ENCODE data around the gene CSK.

Gene CSK

GRCh38 chr15:74788042-74788682, 6.3 kb downstream of the CSK start:
- TF ChIP-seq, protein P1, sequence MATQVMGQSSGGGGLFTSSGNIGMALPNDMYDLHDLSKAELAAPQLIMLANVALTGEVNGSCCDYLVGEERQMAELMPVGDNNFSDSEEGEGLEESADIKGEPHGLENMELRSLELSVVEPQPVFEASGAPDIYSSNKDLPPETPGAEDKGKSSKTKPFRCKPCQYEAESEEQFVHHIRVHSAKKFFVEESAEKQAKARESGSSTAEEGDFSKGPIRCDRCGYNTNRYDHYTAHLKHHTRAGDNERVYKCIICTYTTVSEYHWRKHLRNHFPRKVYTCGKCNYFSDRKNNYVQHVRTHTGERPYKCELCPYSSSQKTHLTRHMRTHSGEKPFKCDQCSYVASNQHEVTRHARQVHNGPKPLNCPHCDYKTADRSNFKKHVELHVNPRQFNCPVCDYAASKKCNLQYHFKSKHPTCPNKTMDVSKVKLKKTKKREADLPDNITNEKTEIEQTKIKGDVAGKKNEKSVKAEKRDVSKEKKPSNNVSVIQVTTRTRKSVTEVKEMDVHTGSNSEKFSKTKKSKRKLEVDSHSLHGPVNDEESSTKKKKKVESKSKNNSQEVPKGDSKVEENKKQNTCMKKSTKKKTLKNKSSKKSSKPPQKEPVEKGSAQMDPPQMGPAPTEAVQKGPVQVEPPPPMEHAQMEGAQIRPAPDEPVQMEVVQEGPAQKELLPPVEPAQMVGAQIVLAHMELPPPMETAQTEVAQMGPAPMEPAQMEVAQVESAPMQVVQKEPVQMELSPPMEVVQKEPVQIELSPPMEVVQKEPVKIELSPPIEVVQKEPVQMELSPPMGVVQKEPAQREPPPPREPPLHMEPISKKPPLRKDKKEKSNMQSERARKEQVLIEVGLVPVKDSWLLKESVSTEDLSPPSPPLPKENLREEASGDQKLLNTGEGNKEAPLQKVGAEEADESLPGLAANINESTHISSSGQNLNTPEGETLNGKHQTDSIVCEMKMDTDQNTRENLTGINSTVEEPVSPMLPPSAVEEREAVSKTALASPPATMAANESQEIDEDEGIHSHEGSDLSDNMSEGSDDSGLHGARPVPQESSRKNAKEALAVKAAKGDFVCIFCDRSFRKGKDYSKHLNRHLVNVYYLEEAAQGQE (IDR thresholded peaks at IDR 0.05; ENCODE audit: insufficient read depth in 1 of 2, low read depth in 2 of 2, low read length in 2 of 2) = no peak
- TF ChIP-seq POLR2AphosphoS5 (IDR thresholded peaks at IDR 0.05; ENCODE audit: low read depth, low read length) = no peak
- TF ChIP-seq FOXP2 (optimal IDR thresholded peaks at IDR 0.05; ENCODE audit: borderline replicate concordance, extremely low read depth, extremely low read length, insufficient read depth) = no peak
- TF ChIP-seq SIN3A (IDR thresholded peaks at IDR 0.05; ENCODE audit: borderline replicate concordance, insufficient read depth, low read length) = no peak
- no peak for TF ChIP-seq TAF1 (IDR thresholded peaks at IDR 0.05; ENCODE audit: borderline replicate concordance, insufficient read depth, low read length)

DNA sequence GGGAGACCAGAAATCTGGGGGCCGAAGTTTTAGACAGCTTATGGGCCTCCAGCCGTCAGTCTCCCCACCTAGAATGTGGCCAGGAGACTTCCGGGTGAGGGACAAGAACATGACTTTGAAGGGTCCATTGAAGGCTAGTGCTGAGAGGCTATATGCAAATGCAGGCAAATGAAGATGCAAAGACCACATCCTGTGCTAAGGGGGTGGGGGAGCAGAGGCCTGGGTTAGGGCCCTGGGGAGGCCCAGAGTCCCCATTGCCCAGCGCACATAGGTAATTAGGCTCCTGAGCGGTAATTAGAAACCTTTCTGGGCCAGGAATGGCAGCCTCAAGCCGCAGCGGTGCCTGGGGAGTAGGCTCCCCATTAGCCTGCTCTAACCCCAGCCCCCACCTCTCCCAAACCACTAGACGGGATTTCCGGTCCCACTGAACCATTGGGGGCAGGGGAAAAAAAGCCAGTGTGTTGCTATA, 6.8 kb downstream of the CSK start:
- no peak for TF ChIP-seq FOXP2 (optimal IDR thresholded peaks at IDR 0.05; ENCODE audit: borderline replicate concordance, extremely low read depth, extremely low read length, insufficient read depth)
- TF ChIP-seq POLR2AphosphoS5 (IDR thresholded peaks at IDR 0.05; ENCODE audit: low read depth, low read length) = no peak
- TF ChIP-seq, protein P1 (IDR thresholded peaks at IDR 0.05; ENCODE audit: insufficient read depth in 1 of 2, low read depth in 2 of 2, low read length in 2 of 2) = no peak
- TF ChIP-seq SIN3A (IDR thresholded peaks at IDR 0.05; ENCODE audit: borderline replicate concordance, insufficient read depth, low read length) = no peak
- no peak for TF ChIP-seq TAF1 (IDR thresholded peaks at IDR 0.05; ENCODE audit: borderline replicate concordance, insufficient read depth, low read length)

- TF ChIP-seq FOXP2 (optimal IDR thresholded peaks at IDR 0.05; ENCODE audit: borderline replicate concordance, extremely low read depth, extremely low read length, insufficient read depth) (no peak), POLR2AphosphoS5 (IDR thresholded peaks at IDR 0.05; ENCODE audit: low read depth, low read length) (no peak)
These were observed 7.3 kb downstream of the CSK start for GRCh38 chr15:74789171-74789631.

DNA sequence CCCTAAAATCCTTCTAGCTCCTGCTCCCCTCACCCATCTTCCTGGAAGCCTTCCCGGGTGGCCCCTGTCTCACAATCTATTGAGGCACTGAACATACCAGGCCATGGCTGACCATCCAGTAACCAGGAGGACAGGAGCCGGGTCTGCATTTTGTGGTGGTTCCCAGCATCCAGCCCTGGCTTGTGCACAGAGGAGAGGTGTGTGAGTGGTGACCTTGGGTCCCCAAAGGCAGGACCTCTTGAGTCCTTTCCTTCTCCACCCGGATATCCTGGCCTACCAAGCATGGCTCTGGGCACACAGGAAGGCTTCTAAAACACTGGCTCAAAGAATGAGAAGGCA, 7.8 kb downstream of the CSK start:
- no peak for TF ChIP-seq FOXP2 (optimal IDR thresholded peaks at IDR 0.05; ENCODE audit: borderline replicate concordance, extremely low read depth, extremely low read length, insufficient read depth)
- no peak for TF ChIP-seq SIN3A (IDR thresholded peaks at IDR 0.05; ENCODE audit: borderline replicate concordance, insufficient read depth, low read length)
- TF ChIP-seq, protein P1 (IDR thresholded peaks at IDR 0.05; ENCODE audit: insufficient read depth in 1 of 2, low read depth in 2 of 2, low read length in 2 of 2) = no peak
- TF ChIP-seq POLR2AphosphoS5 (IDR thresholded peaks at IDR 0.05; ENCODE audit: low read depth, low read length) = no peak
- no peak for TF ChIP-seq TAF1 (IDR thresholded peaks at IDR 0.05; ENCODE audit: borderline replicate concordance, insufficient read depth, low read length)

DNA sequence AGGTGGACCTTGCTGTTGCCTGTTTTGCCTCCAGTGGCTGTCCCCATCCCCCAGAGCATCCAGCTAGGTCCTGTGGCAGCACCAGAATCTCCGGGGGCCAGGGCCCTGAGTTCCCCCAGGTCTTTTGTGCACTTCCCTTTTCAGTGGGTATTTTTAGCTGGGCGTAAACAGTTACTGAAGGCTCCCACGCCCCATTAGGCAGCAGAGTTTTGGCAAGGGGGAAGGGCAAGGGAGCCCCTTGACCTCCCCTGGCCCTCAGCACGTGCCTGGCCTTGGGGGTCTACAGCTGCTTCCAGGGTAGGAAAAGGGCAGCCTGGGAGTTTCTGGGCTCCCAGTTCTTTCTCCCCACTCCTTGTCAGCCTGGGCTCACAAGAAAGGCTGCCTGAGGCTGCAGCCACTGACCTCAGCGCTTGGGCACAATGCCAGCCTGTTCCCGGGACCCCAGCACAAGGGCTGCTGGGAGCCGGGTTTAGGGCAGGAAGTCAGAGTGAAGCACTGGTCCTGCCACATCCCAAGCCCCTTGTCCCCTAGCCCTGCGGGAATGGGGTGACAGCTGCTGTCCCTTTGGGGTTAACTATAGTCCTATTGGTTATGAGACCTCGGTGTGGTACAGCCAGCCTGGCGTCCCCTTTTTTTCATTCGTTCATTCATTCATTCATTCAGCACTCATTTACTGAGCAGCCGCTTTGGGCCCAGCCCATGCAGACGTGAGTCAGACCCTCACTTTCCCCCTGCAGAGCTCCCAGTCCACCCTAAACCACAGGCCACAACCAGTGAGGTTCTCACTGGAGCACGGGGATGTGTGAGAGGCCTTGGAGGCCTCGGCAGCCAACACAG, 8.4 kb downstream of the CSK start:
- TF ChIP-seq, protein P1 (IDR thresholded peaks at IDR 0.05; ENCODE audit: insufficient read depth in 1 of 2, low read depth in 2 of 2, low read length in 2 of 2) = no peak
- TF ChIP-seq FOXP2 (optimal IDR thresholded peaks at IDR 0.05; ENCODE audit: borderline replicate concordance, extremely low read depth, extremely low read length, insufficient read depth) = no peak
- no peak for TF ChIP-seq POLR2AphosphoS5 (IDR thresholded peaks at IDR 0.05; ENCODE audit: low read depth, low read length)
- no peak for TF ChIP-seq SIN3A (IDR thresholded peaks at IDR 0.05; ENCODE audit: borderline replicate concordance, insufficient read depth, low read length)
- no peak for TF ChIP-seq TAF1 (IDR thresholded peaks at IDR 0.05; ENCODE audit: borderline replicate concordance, insufficient read depth, low read length)

All from PFSK-1 (cell line).